Uterus (tissue), 2 donors: ENCODE results near the gene HRK.

Experiments
- POLR2A ChIP-seq, 2 donors: fragments of 450-650 bp; IDR thresholded peaks; one replicate each; pipeline ENCODE4 v1.6.1; 2016; ENCODE audit warnings: antibody characterized with exemption in 2 of 2, mild to moderate bottlenecking in 1 of 2, moderate library complexity in 1 of 2
- TF ChIP-seq, protein P1 (sequence below), 4 experiments: fragments of 200-600 bp in 2 of 4; fragments of 450-650 bp in 2 of 4; sonication (generic) in 2 of 4; IDR thresholded peaks; one replicate each; pipeline ENCODE4 v1.5.1; 2016 to 2019; ENCODE audit warnings: antibody characterized with exemption in 4 of 4, mild to moderate bottlenecking in 2 of 4, moderate library complexity in 1 of 4

DNA sequence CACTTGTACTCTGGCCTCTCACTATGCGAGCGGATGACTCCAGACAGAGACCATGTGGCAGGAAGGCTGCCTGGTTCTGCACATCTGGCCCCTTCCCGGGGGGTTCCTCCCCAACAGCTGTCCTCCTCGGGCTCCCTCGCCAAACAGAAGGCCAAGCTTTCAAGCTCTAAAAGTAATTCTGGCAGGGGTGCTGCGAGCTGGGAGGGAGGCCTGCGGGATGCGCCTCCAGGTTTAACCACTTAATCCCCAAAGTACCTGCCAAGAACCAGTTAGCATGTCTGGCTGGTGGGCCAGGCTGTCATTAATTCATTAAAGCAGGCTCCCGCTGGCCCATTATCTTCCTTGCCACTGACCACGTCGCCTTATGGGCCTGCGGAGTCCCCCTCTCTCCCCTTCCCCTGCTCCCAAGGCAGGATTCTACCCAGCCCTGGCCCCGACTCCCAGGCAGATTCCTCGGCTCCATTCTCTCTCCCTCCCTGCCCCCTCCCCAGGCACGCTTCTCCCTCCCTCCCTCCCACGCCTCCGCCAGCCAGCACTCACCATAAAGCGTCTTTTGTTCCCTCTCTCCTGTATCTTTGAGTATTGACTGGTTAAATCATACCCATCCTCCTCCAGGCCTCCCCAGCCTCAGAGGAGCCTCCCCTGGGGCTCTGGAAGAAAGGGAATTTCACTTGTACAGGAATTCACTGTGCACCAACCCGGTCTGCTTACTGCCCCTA is 4.9 kb downstream of the HRK start:
- TF ChIP-seq POLR2A (IDR thresholded peaks at IDR 0.05) = no peak
- TF ChIP-seq, protein P1, sequence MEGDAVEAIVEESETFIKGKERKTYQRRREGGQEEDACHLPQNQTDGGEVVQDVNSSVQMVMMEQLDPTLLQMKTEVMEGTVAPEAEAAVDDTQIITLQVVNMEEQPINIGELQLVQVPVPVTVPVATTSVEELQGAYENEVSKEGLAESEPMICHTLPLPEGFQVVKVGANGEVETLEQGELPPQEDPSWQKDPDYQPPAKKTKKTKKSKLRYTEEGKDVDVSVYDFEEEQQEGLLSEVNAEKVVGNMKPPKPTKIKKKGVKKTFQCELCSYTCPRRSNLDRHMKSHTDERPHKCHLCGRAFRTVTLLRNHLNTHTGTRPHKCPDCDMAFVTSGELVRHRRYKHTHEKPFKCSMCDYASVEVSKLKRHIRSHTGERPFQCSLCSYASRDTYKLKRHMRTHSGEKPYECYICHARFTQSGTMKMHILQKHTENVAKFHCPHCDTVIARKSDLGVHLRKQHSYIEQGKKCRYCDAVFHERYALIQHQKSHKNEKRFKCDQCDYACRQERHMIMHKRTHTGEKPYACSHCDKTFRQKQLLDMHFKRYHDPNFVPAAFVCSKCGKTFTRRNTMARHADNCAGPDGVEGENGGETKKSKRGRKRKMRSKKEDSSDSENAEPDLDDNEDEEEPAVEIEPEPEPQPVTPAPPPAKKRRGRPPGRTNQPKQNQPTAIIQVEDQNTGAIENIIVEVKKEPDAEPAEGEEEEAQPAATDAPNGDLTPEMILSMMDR (IDR thresholded peaks at IDR 0.05) = no peak
